GM21367 (cell line): ENCODE results near the gene MCM6.

Experiments used
- ATAC-seq: cut with Tn5 transposase; IDR thresholded peaks from one replicate; pipeline ENCODE4 v1.9.1; 2021; ENCODE audit not compliant: unreplicated experiment

Gene MCM6

DNA sequence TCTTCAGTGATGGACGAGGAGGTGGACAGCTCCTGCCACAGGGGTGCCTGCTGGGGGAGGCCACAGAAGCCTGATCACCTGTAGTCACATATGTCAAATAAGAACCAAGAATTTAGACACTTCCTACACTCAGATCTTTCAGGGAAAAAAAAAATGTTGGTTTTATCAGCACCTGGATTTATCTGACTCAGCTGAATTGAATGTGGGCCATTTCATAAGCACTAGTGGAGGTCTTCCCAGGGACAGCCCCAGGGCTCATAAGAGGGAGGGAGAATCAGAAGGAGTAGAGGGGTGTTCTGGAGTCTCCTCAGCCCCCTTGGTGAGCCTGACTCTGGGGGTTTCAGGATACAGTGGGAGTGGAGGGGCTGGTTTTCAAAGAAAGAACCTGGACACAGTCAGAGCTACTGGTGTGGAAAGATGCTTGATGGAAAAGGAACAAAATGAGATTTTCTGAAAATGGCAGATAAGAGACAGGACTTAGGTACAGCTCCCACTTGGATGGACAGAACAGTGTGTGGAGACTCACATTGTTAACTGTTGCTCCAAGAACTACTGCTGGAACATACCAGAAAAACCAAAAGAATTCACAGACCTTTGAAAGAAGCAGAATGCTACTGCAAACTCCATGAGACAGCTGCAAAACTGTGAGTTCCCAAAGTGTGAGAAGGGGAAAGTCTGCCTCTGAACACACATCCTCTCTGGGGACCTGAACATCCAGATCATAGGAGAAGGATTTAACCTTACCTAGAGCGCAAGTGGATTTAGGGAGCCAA, 84.6 kb downstream of the MCM6 start:
- ATAC-seq: no peak

DNA sequence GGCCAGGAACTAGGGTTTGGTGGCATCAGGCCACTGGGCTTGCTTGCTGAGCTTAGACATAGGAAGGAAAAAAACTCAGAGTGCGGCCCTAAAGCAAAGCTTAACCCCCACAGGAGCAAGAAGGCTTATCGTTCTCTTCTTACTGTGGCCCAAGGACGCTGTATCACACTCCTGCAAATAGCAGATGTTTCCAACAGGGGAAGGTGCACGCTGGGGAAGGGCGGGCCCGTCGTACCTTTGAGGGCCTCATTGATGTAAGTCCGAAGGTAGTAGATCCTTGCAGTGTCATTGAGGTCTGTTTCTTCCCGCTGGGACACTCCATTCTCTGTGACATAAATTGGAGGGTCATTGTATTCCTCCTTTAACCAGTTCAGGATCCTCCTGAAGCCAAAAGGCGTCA, 85.8 kb downstream of the MCM6 start:
- ATAC-seq: no peak
